Naive B cell (primary cell): Measurements from ENCODE around the gene CD44. TPM values are rescaled to one million over a fixed set of nuclear protein-coding genes. Genes with fewer than 3 reads are reported as not detected.

ENCODE experiments used
- ATAC-seq, 2 donors: fragments of 150-1000 bp; cut with Tn5 transposase; 2 replicates each; pipeline ENCODE4 v1.10.0; 2021; ENCODE audit warnings: low read depth in 2 of 2, mild to moderate bottlenecking in 2 of 2, moderate library complexity in 2 of 2
- DNase-seq: peaks from one replicate; pipeline ENCODE4 v3.0.0; 2022
- H3K27ac Mint-ChIP-seq, 6 donors: one replicate each; pipeline ENCODE4 v1.8.0; 2020 to 2022; ENCODE audit warnings: mild to moderate bottlenecking in 6 of 6, mixed read lengths in 6 of 6, moderate library complexity in 5 of 6, inconsistent platforms in 2 of 6
- H3K27me3 Mint-ChIP-seq, 3 donors: one replicate each; pipeline ENCODE4 v1.8.0; 2021 to 2022; ENCODE audit warnings: mixed read lengths in 3 of 3, mild to moderate bottlenecking in 1 of 3
- H3K36me3 Mint-ChIP-seq, 2 donors: one replicate each; pipeline ENCODE4 v1.8.0; 2020 to 2022; ENCODE audit warnings: mixed read lengths in 2 of 2, inconsistent platforms in 1 of 2, mild to moderate bottlenecking in 1 of 2
- H3K4me1 Mint-ChIP-seq, 3 donors: one replicate each; pipeline ENCODE4 v1.8.0; 2020 to 2022; ENCODE audit warnings: mixed read lengths in 3 of 3, inconsistent platforms in 1 of 3, mild to moderate bottlenecking in 1 of 3, moderate library complexity in 1 of 3
- H3K4me3 Mint-ChIP-seq, 8 donors: one replicate each; pipeline ENCODE4 v1.8.0; 2020 to 2022; ENCODE audit warnings: mild to moderate bottlenecking in 8 of 8, mixed read lengths in 8 of 8, moderate library complexity in 8 of 8, inconsistent platforms in 2 of 8
- H3K9me3 Mint-ChIP-seq, 7 donors: one replicate each; pipeline ENCODE4 v1.8.0; 2020 to 2022; ENCODE audit warnings: mixed read lengths in 7 of 7, mild to moderate bottlenecking in 5 of 7, inconsistent platforms in 2 of 7, moderate library complexity in 1 of 7
- polyA plus RNA-seq, 6 donors: library from polyadenylated mRNA; unstranded; fragments of 300-500 nt; fragmentation: Illumina TruSeq; gene quantifications; one replicate each; pipeline ENCODE4 v1.2.3, GENCODE V29; 2021; ENCODE audit warnings: low read depth in 6 of 6

Gene CD44
- polyA plus RNA-seq, 6 donors from 2014 or later: 156 to 277 (median 187) TPM

DNA sequence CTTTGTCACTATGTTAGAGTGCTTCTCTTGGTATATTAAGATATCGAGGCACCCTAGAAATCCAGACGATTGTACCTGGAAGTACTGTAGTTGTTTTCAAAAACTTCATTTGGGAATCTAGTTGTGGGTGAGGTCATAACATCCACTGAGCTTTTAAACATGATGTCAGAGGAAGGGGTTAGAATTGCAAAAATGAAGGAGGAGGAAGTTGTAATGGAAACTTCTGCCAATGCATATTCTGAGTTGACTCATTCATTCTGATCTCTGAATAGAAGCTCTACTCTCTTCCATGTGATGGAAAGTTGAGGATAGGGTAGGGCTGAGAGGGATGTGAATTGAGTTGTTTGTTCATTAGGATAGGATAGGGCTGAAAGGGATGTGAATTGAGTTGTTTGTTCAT is 7.7 kb downstream of the CD44 start:
- H3K36me3 Mint-ChIP-seq: peaks cover 16 to 19% of the 10 kb centered on the region in 2 donors

DNA sequence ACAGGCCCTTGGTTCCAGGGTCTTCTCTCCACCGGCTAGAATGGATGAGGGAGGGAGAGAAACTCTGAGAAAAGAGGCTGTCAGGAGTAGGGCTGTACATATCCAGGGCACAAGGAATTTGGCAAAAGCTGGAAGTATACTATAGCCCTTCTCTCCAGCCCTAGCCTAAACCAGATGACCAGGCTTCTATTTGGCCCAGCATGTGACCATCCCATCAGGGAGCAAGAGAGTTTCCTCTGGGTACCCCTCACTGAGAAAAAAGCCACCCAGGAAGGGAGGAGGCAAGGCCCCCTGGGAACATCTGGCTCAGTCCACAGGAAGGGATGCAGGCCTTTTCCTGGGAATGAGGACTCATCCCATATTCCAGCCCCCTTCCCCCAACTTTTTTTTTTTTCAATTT is 8.3 kb downstream of the CD44 start:
- Mint-ChIP-seq H3K4me3 (no peak overlapping the region), H3K36me3 (peaks cover 16 to 18% of the 10 kb centered on the region in 2 donors), H3K4me1 (peaks cover 74 to 100% (median 90%) of the 10 kb centered on the region in 3 donors)

More for the DNA sequence above, 7.7 kb downstream of the CD44 start:
- Mint-ChIP-seq H3K4me3 (peak overlapping the region in 3 of 8 donors; percentile 28 to 71 (median 61)), H3K27ac (peak overlapping the region in 5 of 6 donors; percentile 52 to 97 (median 88)), H3K4me1 (peaks cover 77 to 100% (median 92%) of the 10 kb centered on the region in 3 donors), H3K9me3 (peaks cover 0 to 2% (median 0%) of the 10 kb centered on the region in 7 donors), H3K27me3 (no peaks in the 10 kb centered on the region)
- DNase-seq (no peak), ATAC-seq (no peak)

DNA sequence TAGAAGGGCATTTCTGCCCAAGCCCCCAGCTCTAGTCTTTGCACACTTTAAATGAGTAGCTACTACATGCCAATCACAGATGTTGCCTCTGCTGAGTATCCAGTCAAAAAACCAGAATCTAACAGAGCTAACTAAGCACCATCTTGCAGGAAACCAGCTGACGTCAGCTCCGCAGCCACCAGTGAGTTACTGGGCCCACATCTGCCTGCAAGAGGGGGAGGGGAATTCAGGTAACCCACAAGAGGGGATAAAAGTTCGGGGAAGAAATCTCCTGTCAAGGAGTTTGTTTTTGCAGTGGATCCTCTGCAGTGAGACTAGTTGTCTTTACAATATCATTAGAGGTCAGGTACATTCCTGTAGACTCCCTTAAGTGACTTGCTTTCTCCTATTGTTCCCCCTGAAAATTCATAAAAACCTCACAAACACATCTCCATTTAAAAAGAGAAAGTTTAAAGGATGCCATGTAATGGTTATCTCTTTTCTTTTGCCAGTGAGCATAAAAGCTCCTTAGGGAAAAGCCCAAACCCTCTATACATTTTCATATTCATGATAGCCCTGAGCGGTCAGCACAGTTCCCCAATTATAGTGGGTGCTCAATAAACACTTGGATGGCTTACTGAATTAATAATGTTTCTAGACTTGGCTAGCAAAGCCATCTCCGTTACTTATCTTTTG is 9.3 kb downstream of the CD44 start:
- H3K4me3 Mint-ChIP-seq: peak overlapping the region in 3 of 8 donors; percentile 4 to 21 (median 16)
- DNase-seq (no peak), ATAC-seq (no peak)
- H3K27me3 Mint-ChIP-seq: no peaks in the 10 kb centered on the region
- peak overlapping the region in 4 of 6 donors; percentile 14 to 89 (median 52) for H3K27ac Mint-ChIP-seq
- H3K36me3 Mint-ChIP-seq: peaks cover 16 to 23% of the 10 kb centered on the region in 2 donors
- peaks cover 73 to 100% (median 90%) of the 10 kb centered on the region in 3 donors for H3K4me1 Mint-ChIP-seq
- H3K9me3 Mint-ChIP-seq: peaks cover 0 to 2% (median 0%) of the 10 kb centered on the region in 7 donors

More for the DNA sequence above, 8.3 kb downstream of the CD44 start:
- Mint-ChIP-seq H3K27me3 (no peaks in the 10 kb centered on the region), H3K27ac (peak overlapping the region in 4 of 6 donors; percentile 52 to 97 (median 82)), H3K9me3 (peaks cover 0 to 2% (median 0%) of the 10 kb centered on the region in 7 donors)
- ATAC-seq (no peak), DNase-seq (no peak)

DNA sequence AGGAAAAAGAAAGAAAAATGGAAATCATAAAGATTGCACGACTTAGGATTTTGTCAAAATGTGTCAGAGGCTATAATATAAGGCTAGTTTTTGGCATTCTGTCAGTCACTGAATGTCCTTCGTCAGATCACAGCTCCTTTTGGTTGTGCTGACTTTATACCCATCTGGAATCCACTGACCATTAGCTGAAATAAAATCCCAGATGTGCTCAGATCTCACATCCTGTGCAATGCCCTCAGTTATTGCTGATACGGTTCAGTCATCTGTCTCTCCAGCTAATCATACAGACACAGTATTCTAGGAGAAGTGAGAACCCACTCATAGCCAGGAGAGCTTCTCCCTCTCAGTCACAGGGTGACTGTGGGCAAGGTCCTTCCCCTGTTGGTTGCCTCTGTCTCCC is 11.5 kb downstream of the CD44 start:
- peaks cover 0 to 4% (median 0%) of the 10 kb centered on the region in 7 donors for H3K9me3 Mint-ChIP-seq
- ATAC-seq (no peak), DNase-seq (no peak)
- peaks cover 68 to 100% (median 87%) of the 10 kb centered on the region in 3 donors for H3K4me1 Mint-ChIP-seq
- peak overlapping the region in 4 of 6 donors; percentile 16 to 85 (median 70) for H3K27ac Mint-ChIP-seq
- H3K36me3 Mint-ChIP-seq: peaks cover 32 to 39% of the 10 kb centered on the region in 2 donors
- no peaks in the 10 kb centered on the region for H3K27me3 Mint-ChIP-seq
- H3K4me3 Mint-ChIP-seq: peak overlapping the region in 3 of 8 donors; percentile 23 to 42 (median 23)

DNA sequence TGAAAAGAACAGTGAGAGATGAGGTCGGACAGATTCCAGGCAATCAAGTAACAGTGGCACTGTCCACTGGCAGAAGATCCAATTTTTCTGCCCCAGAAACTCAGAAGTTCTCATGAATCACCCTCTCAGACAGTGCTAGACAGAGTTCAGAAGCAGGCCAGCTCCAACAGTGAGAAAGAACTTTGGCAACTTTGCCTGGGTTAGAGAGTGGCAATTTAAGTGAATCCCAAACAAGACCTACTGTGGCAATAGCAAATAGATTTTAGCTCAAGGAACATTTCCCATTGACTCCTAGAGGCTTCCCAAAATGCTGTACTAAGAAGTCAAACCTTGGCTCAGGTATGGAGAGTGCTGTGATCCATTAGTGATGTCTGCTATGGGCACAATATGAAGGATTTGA is 12.3 kb downstream of the CD44 start:
- no peak for ATAC-seq

DNA sequence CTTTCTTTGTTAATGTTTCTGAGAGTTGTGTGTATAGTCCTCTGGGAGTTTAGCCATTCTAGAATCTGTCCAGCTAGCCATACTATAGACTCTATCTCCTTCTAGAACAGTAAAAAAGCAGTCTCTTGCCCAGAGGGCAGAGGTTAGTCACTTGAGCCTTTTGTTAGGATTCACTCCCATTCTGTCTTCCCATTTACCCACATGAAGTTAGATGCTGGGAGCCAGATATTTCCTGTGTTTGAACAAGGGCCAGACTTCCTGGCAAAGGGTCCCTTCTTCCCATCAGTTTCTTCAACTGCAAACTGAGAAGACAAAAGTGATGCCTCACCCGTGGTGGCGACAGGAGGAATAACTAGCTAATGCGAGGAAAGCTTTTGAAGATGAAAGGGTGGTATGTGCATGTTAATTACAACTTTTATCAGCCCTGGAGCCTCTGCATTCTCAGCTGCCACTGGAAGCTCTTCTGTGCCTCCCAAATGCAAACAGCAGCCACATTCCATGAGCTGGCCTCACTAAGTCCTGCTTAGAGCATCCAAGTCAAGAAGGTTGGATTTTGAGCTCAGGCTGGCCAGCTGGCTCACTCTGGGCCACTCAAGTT is 12.8 kb downstream of the CD44 start:
- H3K4me3 Mint-ChIP-seq: no peak overlapping the region
- ATAC-seq: no peak
- peak overlapping the region in 5 of 6 donors; percentile 67 to 88 (median 74) for H3K27ac Mint-ChIP-seq
- H3K36me3 Mint-ChIP-seq: peaks cover 32 to 35% of the 10 kb centered on the region in 2 donors
- no peaks in the 10 kb centered on the region for H3K27me3 Mint-ChIP-seq
- H3K4me1 Mint-ChIP-seq: peaks cover 55 to 97% (median 74%) of the 10 kb centered on the region in 3 donors
- no peak for DNase-seq
- H3K9me3 Mint-ChIP-seq: peaks cover 0 to 4% (median 0%) of the 10 kb centered on the region in 7 donors

More for the DNA sequence above, 12.3 kb downstream of the CD44 start:
- peak overlapping the region; percentile 59 to 85 (median 71) for H3K27ac Mint-ChIP-seq
- no peak overlapping the region for H3K4me3 Mint-ChIP-seq
- no peaks in the 10 kb centered on the region for H3K27me3 Mint-ChIP-seq
- peaks cover 60 to 98% (median 79%) of the 10 kb centered on the region in 3 donors for H3K4me1 Mint-ChIP-seq
- DNase-seq: no peak
- peaks cover 0 to 4% (median 0%) of the 10 kb centered on the region in 7 donors for H3K9me3 Mint-ChIP-seq
- peaks cover 32 to 39% of the 10 kb centered on the region in 2 donors for H3K36me3 Mint-ChIP-seq

DNA sequence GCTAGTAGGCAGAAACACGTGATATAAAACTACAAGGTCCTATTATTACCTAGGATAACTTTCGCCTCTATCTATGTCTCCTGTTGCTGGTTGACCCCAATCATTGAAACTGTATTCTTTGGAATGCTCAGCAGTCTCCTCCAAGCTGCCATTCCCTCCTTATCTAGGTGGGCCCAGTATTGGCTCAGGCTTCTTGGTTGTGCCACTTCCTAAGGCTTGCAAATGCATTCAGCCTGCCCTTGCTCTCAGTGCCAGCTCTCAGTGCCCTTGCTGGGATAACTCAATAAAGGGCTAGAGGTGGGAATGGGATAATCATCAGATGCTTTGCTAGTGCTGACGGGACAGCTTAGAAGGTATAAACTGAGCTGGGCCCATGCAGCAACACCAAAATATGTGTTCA is 13.6 kb downstream of the CD44 start:
- H3K27me3 Mint-ChIP-seq: no peaks in the 10 kb centered on the region
- peaks cover 0 to 4% (median 0%) of the 10 kb centered on the region in 7 donors for H3K9me3 Mint-ChIP-seq
- DNase-seq (no peak), ATAC-seq (no peak)
- no peak overlapping the region for H3K4me3 Mint-ChIP-seq
- H3K36me3 Mint-ChIP-seq: peaks cover 32 to 35% of the 10 kb centered on the region in 2 donors
- peak overlapping the region in 4 of 6 donors; percentile 27 to 88 (median 72) for H3K27ac Mint-ChIP-seq
- H3K4me1 Mint-ChIP-seq: peaks cover 59 to 97% (median 74%) of the 10 kb centered on the region in 3 donors

DNA sequence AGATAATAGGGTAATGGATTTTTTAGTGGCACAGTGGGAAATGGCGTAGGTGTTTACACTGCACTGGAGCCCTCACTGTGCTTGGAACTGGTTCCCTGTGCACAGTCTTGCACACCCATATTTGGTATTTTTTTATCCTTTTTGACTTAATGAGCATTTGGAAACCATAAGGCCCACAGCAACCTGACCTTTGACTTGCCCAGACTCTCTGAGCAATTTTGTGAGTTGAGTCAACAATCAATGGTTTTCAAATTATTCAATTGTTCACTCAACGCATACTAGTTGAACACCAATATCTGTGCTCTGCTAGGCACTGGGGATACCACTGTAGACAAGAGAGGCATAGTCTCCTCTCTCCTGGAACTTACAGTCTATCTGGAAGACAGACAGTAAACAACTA is 14.3 kb downstream of the CD44 start:
- Mint-ChIP-seq H3K4me1 (peaks cover 57 to 97% (median 76%) of the 10 kb centered on the region in 3 donors), H3K27ac (peak overlapping the region; percentile 8 to 80 (median 39)), H3K9me3 (peaks cover 0 to 4% (median 0%) of the 10 kb centered on the region in 7 donors), H3K27me3 (no peaks in the 10 kb centered on the region), H3K36me3 (peaks cover 32 to 35% of the 10 kb centered on the region in 2 donors), H3K4me3 (peak overlapping the region in 2 of 8 donors; percentile 16)
- ATAC-seq: no peak
- DNase-seq: no peak

DNA sequence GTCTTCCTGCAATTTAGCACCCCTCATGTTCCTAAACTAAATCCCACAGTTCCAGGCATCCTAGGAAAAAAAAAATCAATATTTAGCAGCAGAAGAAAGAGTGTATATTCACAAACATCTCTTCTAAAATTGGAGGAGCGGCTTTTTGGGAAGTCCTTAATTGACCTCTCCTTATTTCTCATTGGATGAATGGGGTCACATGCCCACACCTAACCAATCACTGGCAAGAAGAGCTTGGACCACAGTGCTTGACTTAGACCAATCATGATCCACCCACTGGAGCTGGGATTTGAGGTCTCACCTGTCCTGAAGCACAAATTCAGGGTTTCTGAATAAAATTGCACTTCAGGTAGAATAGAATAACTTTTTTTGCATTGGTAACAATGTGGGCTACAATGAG is 16.0 kb downstream of the CD44 start:
- Mint-ChIP-seq H3K36me3 (peaks cover 24% of the 10 kb centered on the region in 2 donors), H3K9me3 (peaks cover 0 to 4% (median 0%) of the 10 kb centered on the region in 7 donors), H3K27me3 (no peaks in the 10 kb centered on the region), H3K4me1 (peaks cover 43 to 97% (median 73%) of the 10 kb centered on the region in 3 donors), H3K27ac (peak overlapping the region; percentile 23 to 90 (median 57)), H3K4me3 (peak overlapping the region in 1 of 8 donors; percentile 48)
- no peak for ATAC-seq
- no peak for DNase-seq

DNA sequence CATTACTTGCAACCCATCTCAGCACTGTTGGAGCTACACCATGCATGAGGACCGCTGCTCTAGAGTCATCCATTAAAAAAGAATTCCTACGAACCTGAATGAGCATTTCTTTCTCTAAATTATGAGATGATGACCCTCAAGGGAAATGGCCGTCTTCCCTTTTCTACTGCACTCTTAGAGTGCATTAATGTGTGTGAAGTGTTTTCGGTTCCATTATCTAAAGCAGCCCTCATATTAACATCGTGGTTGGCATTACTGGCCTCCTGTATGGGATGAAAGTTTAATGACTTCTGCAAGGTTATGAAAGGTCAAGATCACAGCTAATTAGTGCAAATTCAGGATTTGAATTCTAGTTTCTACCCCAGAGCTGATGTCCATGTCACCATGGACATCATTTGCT is 16.7 kb downstream of the CD44 start:
- ATAC-seq (no peak), DNase-seq (no peak)
- Mint-ChIP-seq H3K36me3 (peaks cover 22 to 30% of the 10 kb centered on the region in 2 donors), H3K27ac (peak overlapping the region in 2 of 6 donors; percentile 44 to 99), H3K4me1 (peaks cover 45 to 97% (median 73%) of the 10 kb centered on the region in 3 donors), H3K27me3 (no peaks in the 10 kb centered on the region), H3K9me3 (peaks cover 0 to 4% (median 0%) of the 10 kb centered on the region in 7 donors), H3K4me3 (peak overlapping the region in 1 of 8 donors; percentile 1)

DNA sequence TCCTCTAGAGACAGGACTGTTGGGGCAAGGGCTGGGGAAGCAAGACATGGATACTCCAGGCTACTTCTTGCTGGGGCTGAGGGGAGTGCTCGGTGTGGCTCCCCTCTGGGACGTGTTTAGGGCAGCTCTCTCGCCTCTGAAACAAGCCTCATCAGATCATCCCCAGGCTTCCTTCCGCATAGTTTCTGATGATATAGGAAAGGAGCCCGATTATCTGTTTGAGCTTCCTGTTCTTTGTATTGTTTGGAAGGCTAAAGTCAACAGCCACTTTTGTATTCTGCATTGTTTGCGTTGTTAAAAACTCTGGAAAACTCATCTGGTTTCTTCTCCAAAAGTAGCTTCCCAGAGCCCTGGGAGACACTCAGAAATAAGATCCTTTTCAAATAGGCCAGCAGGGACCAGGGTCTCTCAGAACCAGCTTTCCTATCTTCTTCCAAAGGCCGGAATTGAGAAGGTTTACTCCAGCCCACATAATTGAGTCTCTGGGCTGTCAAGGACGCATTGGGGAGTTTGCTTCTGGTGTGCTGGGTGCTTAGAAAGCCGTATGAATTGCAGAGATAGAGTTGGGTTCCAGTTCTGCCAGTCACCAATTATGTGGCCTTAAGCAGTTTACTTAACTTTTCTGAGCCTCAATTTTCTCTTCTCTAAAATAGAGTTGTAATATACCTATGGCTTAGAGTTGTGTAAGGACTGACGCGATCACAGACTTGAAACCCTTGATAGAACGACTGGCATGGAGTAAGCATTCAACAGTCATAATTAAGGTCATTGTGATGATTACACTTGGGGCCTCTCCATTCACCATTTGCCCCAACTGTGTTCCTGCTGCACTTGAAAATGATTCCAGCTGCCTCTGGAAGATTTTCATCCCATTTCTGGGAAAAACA is 19.1 kb downstream of the CD44 start:
- Mint-ChIP-seq H3K27ac (peak overlapping the region; percentile 51 to 100 (median 86)), H3K4me1 (peaks cover 54 to 96% (median 75%) of the 10 kb centered on the region in 3 donors), H3K4me3 (peak overlapping the region in 1 of 8 donors; percentile 18), H3K27me3 (no peaks in the 10 kb centered on the region), H3K36me3 (peaks cover 16 to 30% of the 10 kb centered on the region in 2 donors), H3K9me3 (peaks cover 0 to 4% (median 0%) of the 10 kb centered on the region in 7 donors)
- ATAC-seq (no peak), DNase-seq (no peak)

DNA sequence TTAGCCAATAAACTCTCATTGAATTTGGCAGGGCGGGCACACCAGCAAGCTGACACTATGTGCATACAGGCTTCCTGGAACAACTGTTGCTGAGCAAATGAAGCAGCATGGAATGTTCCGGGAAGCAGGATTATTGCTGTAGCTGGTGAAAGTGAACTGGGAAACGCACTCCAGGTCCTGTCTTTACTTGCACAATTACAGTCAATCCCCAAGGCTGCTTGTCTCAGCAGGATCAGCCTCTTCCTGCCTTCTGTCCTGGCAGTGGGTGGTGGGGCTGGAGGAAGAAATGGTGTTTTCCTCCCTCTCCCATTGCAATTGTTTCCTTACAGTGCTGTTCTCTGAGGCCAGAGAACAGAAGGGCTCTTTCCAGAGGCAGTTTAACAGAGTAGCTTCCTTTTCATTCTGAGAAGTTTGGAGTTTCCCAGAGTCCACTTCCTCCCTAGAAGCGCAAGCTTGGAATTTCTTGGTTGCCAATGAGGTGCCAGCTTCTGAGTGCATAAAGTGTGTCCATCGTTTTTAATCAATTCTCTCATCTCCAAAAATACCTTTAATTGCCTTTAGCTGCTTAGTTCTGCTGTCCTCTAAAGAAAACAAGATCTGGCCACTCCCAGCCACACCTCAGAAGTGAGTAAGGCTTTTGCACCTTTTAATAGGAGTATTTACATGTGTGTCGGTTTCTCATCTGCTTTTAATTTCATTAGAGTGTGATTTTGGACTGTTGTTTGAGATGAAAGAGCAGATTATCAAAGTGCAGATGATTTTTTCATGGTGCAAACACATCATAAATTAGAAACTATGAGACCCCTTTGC is 19.9 kb downstream of the CD44 start:
- Mint-ChIP-seq H3K36me3 (peaks cover 11 to 23% of the 10 kb centered on the region in 2 donors), H3K4me1 (peaks cover 54 to 96% (median 75%) of the 10 kb centered on the region in 3 donors), H3K9me3 (peaks cover 0 to 4% (median 0%) of the 10 kb centered on the region in 7 donors), H3K27ac (peak overlapping the region; percentile 56 to 100 (median 91)), H3K4me3 (peak overlapping the region in 3 of 8 donors; percentile 8 to 35 (median 9)), H3K27me3 (no peaks in the 10 kb centered on the region)
- DNase-seq (no peak), ATAC-seq (no peak)
